Stimulated activated naive CD4-positive, alpha-beta T cell treated with Interleukin-2 at 50 U/mL for 16 hours (primary cell): ENCODE measurements around the gene XKR8.

Experiments
- DNase-seq: peaks from one replicate; lab custom pipeline; 2025; lab: John Stamatoyannopoulos, UW

Gene XKR8

DNA sequence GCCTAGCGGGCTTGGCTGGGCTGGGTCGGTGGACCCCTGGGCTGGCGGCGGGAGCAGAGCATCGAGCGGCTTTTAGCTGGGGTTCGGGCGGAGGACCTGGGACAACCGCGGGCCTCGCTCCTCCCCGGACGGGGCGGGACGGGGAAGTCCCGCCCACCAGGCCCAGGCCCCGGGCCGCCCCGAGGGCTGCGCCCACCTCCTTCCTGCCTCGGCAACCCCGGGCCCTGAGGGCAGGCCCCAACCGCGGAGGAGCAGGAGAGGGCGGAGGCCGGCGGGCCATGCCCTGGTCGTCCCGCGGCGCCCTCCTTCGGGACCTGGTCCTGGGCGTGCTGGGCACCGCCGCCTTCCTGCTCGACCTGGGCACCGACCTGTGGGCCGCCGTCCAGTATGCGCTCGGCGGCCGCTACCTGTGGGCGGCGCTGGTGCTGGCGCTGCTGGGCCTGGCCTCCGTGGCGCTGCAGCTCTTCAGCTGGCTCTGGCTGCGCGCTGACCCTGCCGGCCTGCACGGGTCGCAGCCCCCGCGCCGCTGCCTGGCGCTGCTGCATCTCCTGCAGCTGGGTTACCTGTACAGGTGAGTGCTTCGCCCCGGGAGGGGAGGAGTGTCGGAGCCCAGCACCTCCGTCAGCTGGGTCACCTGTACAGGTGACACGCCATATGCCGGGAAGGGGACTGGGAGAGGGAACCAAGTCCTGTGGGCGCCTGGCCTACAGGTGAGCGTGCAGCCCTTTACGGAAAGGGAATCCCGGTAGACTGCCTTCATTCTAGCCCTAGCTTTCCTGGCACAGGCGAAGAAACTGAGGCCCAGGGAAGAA, at the start of gene XKR8:
Gene XKR8 (plus strand): TSS at position 182 of the 812 bp plus-strand sequence. CDS start 97 bp downstream, at position 279.
- peak; percentile 81 for DNase-seq

GRCh38 chr1:27912429-27912828, 47.3 kb upstream of the XKR8 start:
- DNase-seq = no peak

GRCh38 chr1:27915082-27915575, 44.6 kb upstream of the XKR8 start:
- no peak for DNase-seq

DNA sequence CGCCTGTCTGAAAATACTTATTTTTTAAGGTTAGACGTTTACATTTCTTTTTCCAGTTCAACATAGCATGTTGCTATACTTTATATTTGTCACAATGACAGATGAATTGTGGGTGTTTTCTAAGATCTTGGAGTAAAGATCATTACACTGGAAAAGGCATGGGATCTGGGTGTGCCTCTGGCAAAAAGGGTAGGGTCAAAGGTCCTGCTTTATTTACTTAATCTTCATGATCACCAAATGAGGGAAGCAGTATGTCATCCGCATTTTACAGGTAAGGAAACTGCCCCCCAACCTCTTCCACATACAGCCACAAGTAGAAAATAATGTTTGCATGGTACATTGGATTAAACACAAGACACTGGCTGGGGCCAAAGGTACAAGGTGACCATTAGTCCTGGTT, 37.5 kb upstream of the XKR8 start:
- DNase-seq = no peak

GRCh38 chr1:27928216-27928954, 31.4 kb upstream of the XKR8 start:
- no peak for DNase-seq

DNA sequence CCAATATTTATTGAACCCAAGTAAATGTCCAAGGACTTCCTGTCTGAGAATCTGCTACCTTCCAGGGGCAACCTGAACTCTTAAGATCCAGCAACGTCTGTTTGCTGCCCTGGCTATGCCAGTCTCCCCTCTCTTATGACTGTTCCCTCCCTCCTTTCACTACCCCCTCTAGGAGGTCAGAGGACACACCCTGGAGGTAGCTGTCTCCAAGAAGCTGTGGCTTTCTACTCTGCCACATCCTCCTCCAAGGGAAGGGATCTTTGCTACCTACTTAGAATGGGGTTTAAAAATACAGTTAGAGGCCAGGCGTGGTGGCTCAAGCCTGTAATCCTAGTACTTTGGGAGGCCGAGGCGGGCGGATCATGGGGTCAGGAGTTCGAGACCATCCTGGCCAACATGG, 28.6 kb upstream of the XKR8 start:
- DNase-seq = no peak

GRCh38 chr1:27931759-27932158, 28.0 kb upstream of the XKR8 start:
- no peak for DNase-seq

- DNase-seq = no peak
These were observed 24.8 kb upstream of the XKR8 start, which contains the start of gene SMPDL3B for GRCh38 chr1:27934818-27935549. Gene SMPDL3B (plus strand): TSS chr1:27935000. CDS start chr1:27935184, 184 bp downstream.

- no peak for DNase-seq
These were observed 24.1 kb upstream of the XKR8 start for GRCh38 chr1:27935721-27936120.

- DNase-seq = no peak
These were observed 23.4 kb upstream of the XKR8 start for GRCh38 chr1:27936370-27936769.

GRCh38 chr1:27937524-27937836, 22.3 kb upstream of the XKR8 start:
- DNase-seq = no peak

- no peak for DNase-seq
These were observed 21.3 kb upstream of the XKR8 start for GRCh38 chr1:27938488-27938887.

DNA sequence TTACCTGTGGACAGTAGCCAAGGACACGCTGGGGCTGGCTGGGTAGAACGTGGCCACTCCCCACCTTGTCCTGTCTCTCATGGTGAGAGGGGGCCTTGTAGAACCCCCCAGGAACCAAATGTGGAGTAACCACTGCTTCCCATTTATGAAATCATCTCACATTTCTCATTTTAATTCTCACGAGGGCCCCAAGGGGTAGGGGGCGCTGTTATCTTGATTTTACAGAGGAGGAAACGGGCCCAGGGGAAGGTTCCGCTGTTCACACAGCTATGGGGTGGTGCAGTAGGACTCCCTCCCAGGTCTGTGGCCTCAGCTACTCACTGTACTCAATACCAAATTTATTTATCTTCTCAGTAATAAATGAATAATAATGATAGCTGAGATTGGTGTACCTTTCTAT, 19.5 kb upstream of the XKR8 start:
- DNase-seq = peak; percentile 65

DNA sequence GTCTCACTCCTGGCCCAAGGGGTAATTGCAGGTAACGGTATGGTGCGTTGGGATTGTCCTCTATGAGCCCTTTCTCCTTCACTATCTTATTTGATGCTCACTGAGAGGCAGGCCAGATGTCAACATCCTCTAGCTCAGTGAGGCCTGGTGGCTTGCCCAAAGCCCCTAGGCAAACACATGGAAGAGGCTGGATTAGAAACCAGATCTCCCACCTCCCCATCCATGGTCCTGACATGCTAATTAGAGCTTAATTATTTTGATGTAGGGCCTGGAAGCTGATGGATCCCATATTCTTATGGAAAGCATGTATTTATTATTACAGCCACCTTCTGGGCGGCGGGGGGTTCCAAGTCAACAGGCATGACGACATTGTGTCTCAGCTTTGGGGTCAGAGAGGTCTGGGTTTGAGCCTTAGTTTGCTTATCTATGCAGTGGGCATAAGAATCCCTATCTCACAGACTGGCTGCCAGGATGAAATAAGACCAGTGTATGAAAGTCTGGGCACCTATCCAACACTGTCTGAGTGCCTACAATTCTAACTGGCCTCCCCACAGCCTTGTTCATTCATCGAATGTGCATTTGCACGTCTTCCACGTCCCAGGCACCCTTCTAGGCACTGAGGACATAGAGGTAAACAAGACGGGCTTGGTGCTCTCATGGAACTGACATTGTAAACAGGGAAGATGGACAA, 18.8 kb upstream of the XKR8 start:
- no peak for DNase-seq

- DNase-seq = no peak
These were observed 17.9 kb upstream of the XKR8 start for GRCh38 chr1:27941671-27942540.

DNA sequence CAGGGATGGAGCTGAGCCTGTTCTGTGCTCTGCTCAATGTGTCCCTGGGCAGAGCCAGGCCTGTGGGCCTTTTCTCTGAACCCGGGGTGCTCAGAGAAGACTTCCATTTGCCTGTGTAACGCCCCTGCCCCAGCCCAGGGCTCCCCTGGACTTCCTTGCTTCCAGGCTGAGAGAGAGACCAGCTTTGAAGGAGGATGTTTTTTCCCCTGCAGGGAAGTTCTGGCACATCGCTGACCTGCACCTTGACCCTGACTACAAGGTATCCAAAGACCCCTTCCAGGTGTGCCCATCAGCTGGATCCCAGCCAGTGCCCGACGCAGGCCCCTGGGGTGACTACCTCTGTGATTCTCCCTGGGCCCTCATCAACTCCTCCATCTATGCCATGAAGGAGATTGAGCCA, 14.8 kb upstream of the XKR8 start:
- no peak for DNase-seq

DNA sequence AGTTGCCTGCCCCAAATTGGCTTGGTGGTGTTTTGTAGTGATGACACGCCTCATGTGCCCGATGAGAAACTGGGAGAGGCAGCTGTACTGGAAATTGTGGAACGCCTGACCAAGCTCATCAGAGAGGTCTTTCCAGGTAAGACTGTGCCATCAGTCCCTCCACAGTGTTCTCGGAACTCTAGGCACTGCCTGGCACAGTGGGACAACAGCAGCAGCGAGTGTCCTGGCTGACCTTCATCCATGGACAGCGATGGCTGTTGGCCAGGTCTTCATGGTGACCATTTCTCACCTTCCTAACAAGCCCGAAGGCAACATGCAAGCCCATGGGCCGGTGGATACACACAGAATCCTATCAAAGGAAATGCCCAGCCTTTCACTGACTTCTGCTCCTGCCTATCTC, 10.7 kb upstream of the XKR8 start:
- no peak for DNase-seq

GRCh38 chr1:27951396-27951795, 8.4 kb upstream of the XKR8 start:
- DNase-seq = no peak

- no peak for DNase-seq
These were observed 7.6 kb upstream of the XKR8 start for GRCh38 chr1:27952147-27952546.

- DNase-seq = no peak
These were observed 5.6 kb upstream of the XKR8 start for GRCh38 chr1:27954186-27954585.

DNA sequence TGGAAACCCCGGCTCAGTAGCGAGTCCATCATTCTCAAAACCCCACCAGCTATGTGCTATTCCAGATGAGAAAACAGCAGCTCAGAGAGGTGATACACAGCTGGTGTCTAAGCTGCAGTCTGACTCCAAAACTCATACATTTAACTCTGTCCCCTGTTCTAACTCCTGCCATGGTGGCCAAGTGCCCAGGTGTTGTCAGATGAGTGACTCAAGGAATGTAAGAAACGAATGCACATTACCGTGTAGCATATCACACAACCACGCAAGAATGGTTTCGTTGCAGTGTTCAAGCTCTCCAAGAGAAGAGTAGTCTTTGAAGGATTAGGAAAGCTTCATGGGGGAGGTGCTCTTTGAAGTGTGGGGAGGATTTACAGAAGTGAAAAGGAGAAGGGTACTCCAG, 4.7 kb upstream of the XKR8 start:
- no peak for DNase-seq
